Trophoblast cell (in vitro differentiated cells and primary cell): ENCODE results near the gene PRR23E.

Experiments
- DNase-seq, 2 donors: peaks; one replicate each; pipeline ENCODE4 v3.0.0-alpha.2; 2016
- H2AFZ ChIP-seq: 2 replicates; pipeline ENCODE4 v1.6.1; 2013; ENCODE audit warnings: low read length, moderate library complexity, mild to moderate bottlenecking; ENCODE audit not compliant: insufficient read depth, poor library complexity
- H2AK5ac ChIP-seq: 2 replicates; pipeline ENCODE4 v1.6.1; 2013; ENCODE audit warnings: mild to moderate bottlenecking, low read length
- H2BK120ac ChIP-seq: 2 replicates; pipeline ENCODE4 v1.6.1; 2013; ENCODE audit warnings: low read length, mild to moderate bottlenecking, moderate library complexity; ENCODE audit not compliant: insufficient read depth, poor library complexity
- H2BK12ac ChIP-seq: 2 replicates; pipeline ENCODE4 v1.6.1; 2013; ENCODE audit warnings: mild to moderate bottlenecking, low read length, moderate library complexity
- H2BK5ac ChIP-seq: 2 replicates; pipeline ENCODE4 v1.6.1; 2013; ENCODE audit warnings: low read length, low read depth, moderate library complexity, mild to moderate bottlenecking; ENCODE audit not compliant: poor library complexity
- H3K14ac ChIP-seq: 2 replicates; pipeline ENCODE4 v1.6.1; 2013; ENCODE audit warnings: mild to moderate bottlenecking, low read length
- H3K18ac ChIP-seq: 2 replicates; pipeline ENCODE4 v1.6.1; 2013; ENCODE audit warnings: mild to moderate bottlenecking, low read length
- H3K23ac ChIP-seq: 2 replicates; pipeline ENCODE4 v1.6.1; 2013; ENCODE audit warnings: low read length
- H3K27ac ChIP-seq: 2 replicates; pipeline ENCODE4 v1.5.1; 2013; ENCODE audit warnings: low read depth, mild to moderate bottlenecking, inconsistent platforms, low read length, moderate library complexity
- H3K27me3 ChIP-seq: 2 replicates; pipeline ENCODE4 v1.6.1; 2013; ENCODE audit warnings: inconsistent platforms, mild to moderate bottlenecking, low read length, moderate library complexity; ENCODE audit not compliant: insufficient read depth
- H3K36me3 ChIP-seq, 2 experiments: 1 replicate in 1 of 2; 2 replicates in 1 of 2; pipeline ENCODE4 v1.6.1; 2013; ENCODE audit warnings: low read length in 2 of 2, mild to moderate bottlenecking in 2 of 2, moderate library complexity in 1 of 2; ENCODE audit not compliant: insufficient read depth in 2 of 2, control insufficient read depth in 1 of 2
- H3K4ac ChIP-seq: 2 replicates; pipeline ENCODE4 v1.6.1; 2013; ENCODE audit warnings: low read depth, mild to moderate bottlenecking, low read length, moderate library complexity
- H3K4me1 ChIP-seq, 2 experiments: 1 replicate in 1 of 2; 2 replicates in 1 of 2; pipeline ENCODE4 v1.6.1; 2013; ENCODE audit warnings: low read length in 2 of 2, mild to moderate bottlenecking in 2 of 2, moderate library complexity in 1 of 2; ENCODE audit not compliant: insufficient read depth in 2 of 2, control insufficient read depth in 1 of 2
- H3K4me2 ChIP-seq: 2 replicates; pipeline ENCODE4 v1.6.1; 2013; ENCODE audit warnings: inconsistent platforms, mild to moderate bottlenecking, low read length, moderate library complexity
- H3K4me3 ChIP-seq: 2 replicates; pipeline ENCODE4 v1.5.1; 2013; ENCODE audit warnings: mild to moderate bottlenecking, low read depth, low read length, inconsistent platforms
- H3K79me1 ChIP-seq: one replicate; pipeline ENCODE4 v1.6.1; 2013; ENCODE audit warnings: low read length
- H3K79me2 ChIP-seq: 2 replicates; pipeline ENCODE4 v1.6.1; 2013; ENCODE audit warnings: low read length, mild to moderate bottlenecking; ENCODE audit not compliant: control insufficient read depth, insufficient read depth, poor library complexity
- H3K9ac ChIP-seq: 2 replicates; pipeline ENCODE4 v1.6.1; 2013; ENCODE audit warnings: mild to moderate bottlenecking, low read length
- H3K9me3 ChIP-seq: 2 replicates; pipeline ENCODE4 v1.6.1; 2013; ENCODE audit warnings: low read depth, mild to moderate bottlenecking, control low read depth, inconsistent platforms, low read length; ENCODE audit not compliant: insufficient read depth
- H4K12ac ChIP-seq: 2 replicates; pipeline ENCODE4 v1.6.1; 2013; ENCODE audit warnings: low read depth, mild to moderate bottlenecking, low read length, moderate library complexity
- H4K8ac ChIP-seq: 2 replicates; pipeline ENCODE4 v1.6.1; 2013; ENCODE audit warnings: low read depth, mild to moderate bottlenecking, low read length, moderate library complexity
- H4K91ac ChIP-seq: one replicate; pipeline ENCODE4 v1.6.1; 2013; ENCODE audit warnings: low read depth, mild to moderate bottlenecking, low read length, moderate library complexity
- WGBS: extraction: QIAGEN DNeasy Blood & Tissue Kit; methylation state at CpG from one replicate; pipeline ENCODE4 v1.1.7; 2013; ENCODE audit warnings: missing lambda C conversion rate; ENCODE audit not compliant: insufficient read length, insufficient coverage; ENCODE audit errors: extremely low coverage; 5-methylcytosine and 5-hydroxymethylcytosine counted together

The PRR23E gene

DNA sequence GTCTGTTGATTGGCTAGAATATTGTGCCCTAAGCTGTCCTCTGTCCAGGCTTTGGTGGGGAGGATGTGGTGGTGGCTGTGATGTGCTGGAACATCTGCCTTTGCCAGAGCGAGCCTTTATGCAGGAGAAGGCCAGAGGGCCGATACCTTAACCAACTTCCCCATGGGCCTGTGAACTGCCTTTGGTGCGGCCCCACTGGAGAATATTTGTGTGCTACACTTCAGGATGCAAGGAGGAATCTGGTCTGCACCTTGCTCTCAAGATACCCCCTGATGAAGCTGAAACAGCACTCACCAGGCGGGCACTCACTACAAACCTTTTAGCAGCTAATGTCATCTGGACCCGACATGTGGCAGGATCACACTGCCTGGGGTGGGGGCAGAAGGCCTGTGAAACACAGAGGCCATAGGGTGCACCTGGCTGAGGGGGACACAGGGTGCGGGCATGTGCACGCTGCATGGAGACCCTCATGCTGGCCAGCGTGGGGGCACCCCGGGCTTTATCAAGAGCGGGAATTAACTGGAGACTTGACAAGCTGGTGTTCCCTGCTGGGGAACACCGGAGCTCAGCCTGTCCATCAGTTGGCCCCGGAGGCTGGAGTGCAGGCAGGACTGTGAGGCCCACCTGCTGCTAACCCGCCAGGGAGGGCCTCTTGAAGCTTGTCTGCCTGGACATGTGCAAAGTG lies 16.4 kb downstream of the PRR23E start:
- Histone ChIP-seq H2AK5ac (no peak overlapping the region), H2BK120ac (no peak overlapping the region), H3K27me3 (no peaks in the 10 kb centered on the region), H3K9ac (no peak overlapping the region), H3K36me3 (no peaks in the 10 kb centered on the region), H3K79me1 (no peaks in the 10 kb centered on the region), H4K12ac (no peak overlapping the region), H2BK12ac (no peak overlapping the region), H3K79me2 (no peaks in the 10 kb centered on the region), H3K27ac (no peak overlapping the region), H3K4me3 (no peak overlapping the region), H3K4me2 (no peak overlapping the region), H2AFZ (no peak overlapping the region), H4K8ac (no peak overlapping the region), H2BK5ac (no peak overlapping the region), H3K4ac (no peak overlapping the region), H3K4me1 (no peaks in the 10 kb centered on the region), H3K14ac (no peak overlapping the region), H3K23ac (no peak overlapping the region), H4K91ac (no peak overlapping the region), H3K18ac (no peak overlapping the region), H3K9me3 (no peaks in the 10 kb centered on the region)
- no peak for DNase-seq
- no CpG with 5 or more reads among the region's 13 CpGs for WGBS

DNA sequence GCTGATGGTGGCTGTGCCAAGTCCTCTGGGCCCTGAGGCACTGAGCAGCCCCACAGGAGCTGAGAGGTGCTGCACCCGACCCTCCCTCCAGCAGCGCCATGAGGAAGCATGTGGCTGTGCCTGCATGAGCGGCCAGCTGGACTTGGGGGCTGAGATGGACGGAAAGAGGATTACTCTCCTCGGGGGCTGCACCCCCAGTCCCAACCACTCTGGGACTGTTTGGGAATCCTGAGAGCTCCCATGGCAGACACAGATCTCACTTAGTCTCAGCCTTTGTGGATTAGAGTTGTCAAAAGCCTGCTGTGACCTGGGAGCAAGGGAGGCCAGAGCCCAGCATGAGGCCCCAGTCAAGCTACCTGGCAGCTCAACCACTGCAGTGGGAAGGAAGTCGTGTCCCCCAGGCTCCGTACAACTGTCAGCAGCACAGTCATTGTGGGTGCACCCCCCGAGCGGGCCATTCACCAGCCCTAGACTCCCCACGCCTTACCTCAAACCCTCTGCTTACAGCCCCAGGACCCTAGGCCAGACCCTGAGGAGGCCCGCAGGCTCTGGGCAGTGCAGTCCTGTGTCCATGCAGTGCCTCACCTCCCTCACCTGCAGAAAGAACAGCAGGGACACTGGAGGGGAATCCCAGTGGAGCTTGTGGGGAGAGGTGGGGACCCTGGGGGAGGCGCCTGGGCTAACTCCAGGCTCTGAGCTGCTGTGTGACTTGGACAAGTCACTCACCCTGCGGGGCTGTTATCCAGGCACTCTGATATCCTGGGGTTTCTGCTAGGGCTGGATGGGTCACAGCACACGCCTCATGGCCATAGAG lies 17.1 kb downstream of the PRR23E start:
- Histone ChIP-seq H3K4ac (no peak overlapping the region), H3K4me3 (no peak overlapping the region), H4K12ac (no peak overlapping the region), H3K9me3 (no peaks in the 10 kb centered on the region), H3K36me3 (no peaks in the 10 kb centered on the region), H3K14ac (no peak overlapping the region), H2AK5ac (no peak overlapping the region), H2AFZ (no peak overlapping the region), H3K9ac (no peak overlapping the region), H3K18ac (no peak overlapping the region), H3K79me1 (no peaks in the 10 kb centered on the region), H3K27me3 (no peaks in the 10 kb centered on the region), H3K23ac (no peak overlapping the region), H3K79me2 (no peaks in the 10 kb centered on the region), H3K27ac (no peak overlapping the region), H4K91ac (no peak overlapping the region), H4K8ac (no peak overlapping the region), H3K4me1 (no peaks in the 10 kb centered on the region), H3K4me2 (no peak overlapping the region), H2BK5ac (no peak overlapping the region), H2BK12ac (no peak overlapping the region), H2BK120ac (no peak overlapping the region)
- no CpG with 5 or more reads among the region's 14 CpGs for WGBS
- no peak for DNase-seq

DNA sequence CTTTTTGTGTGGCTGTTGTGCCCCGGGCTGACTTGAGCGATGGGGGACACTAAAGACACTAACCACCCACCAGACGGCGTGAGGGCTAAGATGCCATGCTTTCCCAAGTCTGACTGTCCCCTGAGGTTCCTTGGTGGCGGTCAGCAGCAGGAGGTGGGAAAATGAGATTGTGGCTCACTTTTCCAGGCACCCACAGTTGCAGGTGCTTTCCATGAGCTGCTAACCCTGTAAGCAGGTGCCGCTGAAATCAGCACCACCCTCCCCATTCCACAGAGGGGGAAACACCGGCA lies 17.7 kb downstream of the PRR23E start:
- H3K27me3 ChIP-seq, result no peaks in the 10 kb centered on the region
- WGBS, result no CpG with 5 or more reads among the region's 7 CpGs
- H2BK120ac ChIP-seq, result no peak overlapping the region
- no peak overlapping the region for H4K91ac ChIP-seq
- H3K4me1 ChIP-seq, result no peaks in the 10 kb centered on the region
- H3K4ac ChIP-seq, result no peak overlapping the region
- H4K8ac ChIP-seq, result no peak overlapping the region
- no peak overlapping the region for H3K18ac ChIP-seq
- H3K79me1 ChIP-seq, result no peaks in the 10 kb centered on the region
- no peak overlapping the region for H2AK5ac ChIP-seq
- no peak overlapping the region for H3K14ac ChIP-seq
- no peak overlapping the region for H2BK12ac ChIP-seq
- H3K9ac ChIP-seq, result peak overlapping the region; percentile 21
- H3K9me3 ChIP-seq, result no peaks in the 10 kb centered on the region
- no peak overlapping the region for H4K12ac ChIP-seq
- no peak overlapping the region for H2AFZ ChIP-seq
- no peak overlapping the region for H3K27ac ChIP-seq
- no peaks in the 10 kb centered on the region for H3K79me2 ChIP-seq
- H3K23ac ChIP-seq, result no peak overlapping the region
- no peaks in the 10 kb centered on the region for H3K36me3 ChIP-seq
- H3K4me2 ChIP-seq, result no peak overlapping the region
- no peak overlapping the region for H2BK5ac ChIP-seq
- DNase-seq, result no peak
- H3K4me3 ChIP-seq, result no peak overlapping the region

DNA sequence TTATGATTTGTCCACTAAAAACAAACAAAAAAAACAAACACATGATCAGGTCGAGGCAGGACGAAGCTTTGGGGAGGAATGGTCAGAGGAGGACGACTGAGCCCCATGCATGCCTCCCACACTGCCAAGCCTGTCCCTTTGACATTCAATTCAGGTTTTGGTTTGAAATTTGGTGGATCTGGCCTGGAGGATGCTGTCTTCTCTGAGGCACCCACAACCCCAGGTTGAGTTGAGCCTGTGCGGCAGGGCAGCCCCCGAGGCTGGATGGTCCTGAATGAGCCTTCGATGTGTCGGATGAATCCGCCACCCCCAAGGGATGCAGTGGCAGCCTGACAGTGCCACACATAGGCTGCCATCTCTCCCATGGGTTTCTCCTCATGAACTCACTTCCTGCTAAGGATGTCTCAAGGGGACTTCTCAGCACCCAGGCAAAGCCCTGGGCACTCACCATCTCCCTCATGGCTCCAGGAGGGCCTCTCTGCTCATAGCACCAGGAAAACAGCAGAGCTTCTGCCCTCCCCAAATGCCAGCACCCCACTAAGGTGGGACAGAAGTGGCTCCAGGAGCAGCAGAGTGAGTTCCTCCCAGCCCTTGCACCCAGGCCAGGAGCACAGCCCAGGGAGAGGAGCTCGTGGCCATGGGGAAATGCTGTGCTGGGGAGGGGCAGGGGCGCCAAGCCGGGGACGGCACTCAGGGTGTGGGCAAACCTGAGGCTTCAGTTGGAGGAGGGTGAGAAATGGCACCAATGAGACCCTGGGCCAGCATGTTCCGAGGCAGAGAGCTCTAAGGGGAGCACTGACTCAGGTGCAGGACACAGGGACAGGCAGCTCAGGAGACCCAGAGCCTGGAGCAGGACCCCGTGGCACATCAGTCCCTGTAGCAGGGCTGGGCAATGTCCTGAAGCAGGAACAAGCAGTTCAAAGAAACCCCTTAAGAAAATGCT lies 18.5 kb downstream of the PRR23E start:
- Histone ChIP-seq H3K4ac (no peak overlapping the region), H3K79me1 (no peaks in the 10 kb centered on the region), H3K4me1 (no peaks in the 10 kb centered on the region), H3K18ac (no peak overlapping the region), H2BK120ac (no peak overlapping the region), H3K9me3 (no peaks in the 10 kb centered on the region), H3K4me2 (no peak overlapping the region), H3K36me3 (no peaks in the 10 kb centered on the region), H3K9ac (no peak overlapping the region), H2BK5ac (no peak overlapping the region), H4K12ac (no peak overlapping the region), H3K27me3 (no peaks in the 10 kb centered on the region), H4K8ac (no peak overlapping the region), H2AK5ac (no peak overlapping the region), H3K4me3 (no peak overlapping the region), H3K27ac (no peak overlapping the region), H3K79me2 (no peaks in the 10 kb centered on the region), H4K91ac (no peak overlapping the region), H2BK12ac (no peak overlapping the region), H2AFZ (no peak overlapping the region), H3K23ac (no peak overlapping the region), H3K14ac (no peak overlapping the region)
- no CpG with 5 or more reads among the region's 14 CpGs for WGBS
- DNase-seq, result no peak
